Lung (tissue), 12 donors: ENCODE measurements around the gene NTNG2. TPM values are rescaled to one million over a fixed set of nuclear protein-coding genes. Genes with fewer than 3 reads are reported as not detected.

Experiments
- ATAC-seq: fragments of 200-7000 bp; cut with Tn5 transposase; one replicate; pipeline ENCODE4 v1.9.1; 2020; ENCODE audit warnings: moderate number of reproducible peaks; ENCODE audit not compliant: insufficient read depth, low FRiP score
- DNase-seq, 3 donors: peaks; one replicate each; pipeline ENCODE4 v3.0.0-alpha.2; 2013 to 2017
- H3K27ac ChIP-seq, 2 donors: one replicate each; pipeline ENCODE4 v1.5.1; 2013; ENCODE audit warnings: mild to moderate bottlenecking in 2 of 2, moderate library complexity in 2 of 2, control low read depth in 1 of 2, inconsistent platforms in 1 of 2, low read depth in 1 of 2, low read length in 1 of 2
- H3K27me3 ChIP-seq, 3 donors: one replicate each; pipeline ENCODE4 v1.5.1; 2013; ENCODE audit warnings: low read length in 2 of 3; ENCODE audit not compliant: control insufficient read depth in 3 of 3, insufficient read depth in 3 of 3
- H3K36me3 ChIP-seq, 4 donors: one replicate each; pipeline ENCODE4 v1.5.1; 2013; ENCODE audit warnings: low read length in 4 of 4, mild to moderate bottlenecking in 1 of 4, moderate library complexity in 1 of 4; ENCODE audit not compliant: control insufficient read depth in 4 of 4, insufficient read depth in 4 of 4
- H3K4me1 ChIP-seq, 5 donors: one replicate each; pipeline ENCODE4 v1.5.1; 2013; ENCODE audit warnings: low read length in 5 of 5, mild to moderate bottlenecking in 2 of 5, moderate library complexity in 1 of 5; ENCODE audit not compliant: control insufficient read depth in 5 of 5, insufficient read depth in 5 of 5
- H3K4me3 ChIP-seq: one replicate; pipeline ENCODE4 v1.5.1; 2013; ENCODE audit warnings: mild to moderate bottlenecking, control low read depth, moderate library complexity
- H3K9ac ChIP-seq, 2 donors: one replicate each; pipeline ENCODE4 v1.5.1; 2013; ENCODE audit warnings: low read length in 2 of 2, control low read depth in 1 of 2; ENCODE audit not compliant: insufficient read depth in 1 of 2
- H3K9me3 ChIP-seq, 4 donors: one replicate each; pipeline ENCODE4 v1.5.1; 2013; ENCODE audit warnings: low read length in 3 of 4, mild to moderate bottlenecking in 1 of 4, moderate library complexity in 1 of 4; ENCODE audit not compliant: control insufficient read depth in 4 of 4, insufficient read depth in 3 of 4
- WGBS, 2 donors: extraction: QIAGEN DNeasy Blood & Tissue Kit; methylation state at CpG; one replicate each; pipeline ENCODE4 v1.1.7; 2013; 5-methylcytosine and 5-hydroxymethylcytosine counted together
- polyA plus RNA-seq, 2 donors: library from polyadenylated mRNA; stranded (reverse); fragments of 200-250 nt; gene quantifications; one replicate each; pipeline ENCODE4 v1.2.1, GENCODE V29; 2013
- total RNA-seq, 2 donors: library from RNA; depleted of rRNA in 1 of 2; stranded (reverse); fragments of >200 nt in 1 of 2; gene quantifications; one replicate each; pipeline ENCODE4 v1.2.1, GENCODE V29; 2014 to 2021
- TF ChIP-seq, protein P1 (sequence below): IDR thresholded peaks from 2 replicates; pipeline ENCODE4 v1.5.1; 2012; ENCODE audit warnings: mild to moderate bottlenecking; ENCODE audit errors: control extremely low read depth, extremely low read depth
- donor health status: control.
- donor health status: control.
- donor health status: Bipolar disorder and iron deficiency.
- donor health status: healthy.
- donor health status: DM: yes; HTN: yes; CAD: no.

The NTNG2 gene
- total and polyA plus RNA-seq, 4 donors = 2.2 to 4.4 (median 2.5) TPM

- DNase-seq = no peak
- TF ChIP-seq, protein P1, sequence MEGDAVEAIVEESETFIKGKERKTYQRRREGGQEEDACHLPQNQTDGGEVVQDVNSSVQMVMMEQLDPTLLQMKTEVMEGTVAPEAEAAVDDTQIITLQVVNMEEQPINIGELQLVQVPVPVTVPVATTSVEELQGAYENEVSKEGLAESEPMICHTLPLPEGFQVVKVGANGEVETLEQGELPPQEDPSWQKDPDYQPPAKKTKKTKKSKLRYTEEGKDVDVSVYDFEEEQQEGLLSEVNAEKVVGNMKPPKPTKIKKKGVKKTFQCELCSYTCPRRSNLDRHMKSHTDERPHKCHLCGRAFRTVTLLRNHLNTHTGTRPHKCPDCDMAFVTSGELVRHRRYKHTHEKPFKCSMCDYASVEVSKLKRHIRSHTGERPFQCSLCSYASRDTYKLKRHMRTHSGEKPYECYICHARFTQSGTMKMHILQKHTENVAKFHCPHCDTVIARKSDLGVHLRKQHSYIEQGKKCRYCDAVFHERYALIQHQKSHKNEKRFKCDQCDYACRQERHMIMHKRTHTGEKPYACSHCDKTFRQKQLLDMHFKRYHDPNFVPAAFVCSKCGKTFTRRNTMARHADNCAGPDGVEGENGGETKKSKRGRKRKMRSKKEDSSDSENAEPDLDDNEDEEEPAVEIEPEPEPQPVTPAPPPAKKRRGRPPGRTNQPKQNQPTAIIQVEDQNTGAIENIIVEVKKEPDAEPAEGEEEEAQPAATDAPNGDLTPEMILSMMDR = no peak
- Histone ChIP-seq H3K36me3 (no peaks in the 10 kb centered on the region), H3K9ac (no peak overlapping the region), H3K4me3 (no peak overlapping the region), H3K27ac (no peak overlapping the region), H3K27me3 (peaks cover 0 to 42% (median 25%) of the 10 kb centered on the region in 3 donors), H3K9me3 (peaks cover 0 to 6% (median 0%) of the 10 kb centered on the region in 4 donors), H3K4me1 (peaks cover 0 to 4% (median 0%) of the 10 kb centered on the region in 5 donors)
- 35 to 64% methylated on average over 6 of the region's 6 CpGs for WGBS, 2 donors
- ATAC-seq = no peak
Observed at GRCh38 chr9:132143359-132143758, 18.5 kb upstream of the NTNG2 start.

- ATAC-seq = no peak
- 72 to 82% methylated on average over 10 of the region's 10 CpGs for WGBS, 2 donors
- H3K27me3 ChIP-seq = peaks cover 0 to 43% (median 24%) of the 10 kb centered on the region in 3 donors
Observed at GRCh38 chr9:132144708-132145365, 17.0 kb upstream of the NTNG2 start.

DNA sequence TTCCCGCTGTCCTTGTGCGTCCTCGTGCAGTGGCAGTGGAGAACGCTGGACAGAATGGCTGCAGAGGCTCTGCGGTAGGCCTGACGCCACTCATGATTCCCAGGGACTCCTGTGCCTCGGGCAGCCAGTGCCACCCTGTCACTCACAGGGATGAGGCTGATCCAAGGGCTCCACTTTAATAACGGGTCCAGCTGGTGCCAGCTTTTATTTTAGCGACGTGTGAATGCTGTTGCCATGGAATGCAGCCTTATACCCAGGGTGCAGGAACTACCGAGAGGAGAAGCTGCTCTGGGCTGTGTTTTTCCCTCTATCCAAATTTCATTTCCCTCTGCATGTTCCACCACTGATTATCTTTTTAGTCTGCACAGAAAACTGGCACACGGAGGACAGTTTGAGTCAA is 15.8 kb upstream of the NTNG2 start:
- H3K36me3 ChIP-seq = no peaks in the 10 kb centered on the region

More at GRCh38 chr9:132144708-132145365, 17.0 kb upstream of the NTNG2 start:
- no peak overlapping the region for H3K4me3 ChIP-seq
- no peak overlapping the region for H3K9ac ChIP-seq
- no peak for DNase-seq
- no peak overlapping the region for H3K27ac ChIP-seq
- peaks cover 0 to 5% (median 0%) of the 10 kb centered on the region in 4 donors for H3K9me3 ChIP-seq
- H3K4me1 ChIP-seq = peaks cover 0 to 4% (median 0%) of the 10 kb centered on the region in 5 donors
- no peaks in the 10 kb centered on the region for H3K36me3 ChIP-seq
- TF ChIP-seq, protein P1 = no peak

More for the DNA sequence above, 15.8 kb upstream of the NTNG2 start:
- Histone ChIP-seq H3K27me3 (peaks cover 0 to 37% (median 16%) of the 10 kb centered on the region in 3 donors), H3K27ac (no peak overlapping the region), H3K4me3 (no peak overlapping the region), H3K4me1 (peaks cover 0 to 4% (median 0%) of the 10 kb centered on the region in 5 donors), H3K9ac (no peak overlapping the region), H3K9me3 (peaks cover 0 to 5% (median 0%) of the 10 kb centered on the region in 4 donors)
- DNase-seq = no peak
- ATAC-seq = no peak
- TF ChIP-seq, protein P1 = no peak
- WGBS, 2 donors = 83 to 84% methylated on average over 12 of the region's 12 CpGs
